Thoracic aorta (tissue), 2 donors: ENCODE results near the gene CFAP99. TPM values are rescaled to one million over a fixed set of nuclear protein-coding genes. Genes with fewer than 3 reads are reported as not detected.

ENCODE experiments used
- ATAC-seq: fragments of 150-250 bp; one replicate; pipeline ENCODE4 v1.8.0; 2017; ENCODE audit warnings: low read depth; ENCODE audit not compliant: insufficient number of reproducible peaks, low FRiP score
- DNase-seq: peaks from one replicate; pipeline ENCODE4 v3.0.0-alpha.2; 2020; ENCODE audit warnings: low spot score
- H3K27ac ChIP-seq, 2 donors: fragments of 200-600 bp; sonication (generic); 1 replicate in 1 of 2; 2 replicates in 1 of 2; pipeline ENCODE4 v1.5.1; 2016; ENCODE audit warnings: mild to moderate bottlenecking in 2 of 2, moderate library complexity in 2 of 2
- H3K27me3 ChIP-seq: fragments of 200-600 bp; sonication (generic); replicated peaks from 2 replicates; pipeline ENCODE4 v1.6.0; 2016; ENCODE audit warnings: mild to moderate bottlenecking; ENCODE audit not compliant: insufficient read depth
- H3K36me3 ChIP-seq: fragments of 200-600 bp; sonication (generic); one replicate; pipeline ENCODE4 v1.5.1; 2016
- H3K4me1 ChIP-seq, 2 donors: fragments of 200-600 bp; sonication (generic); 1 replicate in 1 of 2; 2 replicates in 1 of 2; pipeline versions ENCODE4 v1.5.1 to v1.6.0; 2016; ENCODE audit warnings: low read depth in 2 of 2, mild to moderate bottlenecking in 1 of 2; ENCODE audit not compliant: control insufficient read depth in 1 of 2
- H3K4me3 ChIP-seq: fragments of 200-600 bp; sonication (generic); 2 replicates; pipeline ENCODE4 v1.5.1; 2016; ENCODE audit warnings: mild to moderate bottlenecking
- H3K9me3 ChIP-seq: fragments of 200-600 bp; sonication (generic); 2 replicates; pipeline ENCODE4 v1.5.1; 2016
- total RNA-seq, 2 donors: library from RNA; depleted of rRNA; stranded (reverse); fragments of >200 nt; gene quantifications; one replicate each; pipeline versions ENCODE4 v1.1.0 to v1.2.3, GENCODE V29; 2016
- TF ChIP-seq, protein P1 (sequence below): fragments of 200-600 bp; sonication (generic); IDR thresholded peaks from one replicate; pipeline ENCODE4 v1.5.1; 2019; ENCODE audit warnings: antibody characterized with exemption

Gene CFAP99
- total RNA-seq, 2 donors from 2014 or later: not detected

DNA sequence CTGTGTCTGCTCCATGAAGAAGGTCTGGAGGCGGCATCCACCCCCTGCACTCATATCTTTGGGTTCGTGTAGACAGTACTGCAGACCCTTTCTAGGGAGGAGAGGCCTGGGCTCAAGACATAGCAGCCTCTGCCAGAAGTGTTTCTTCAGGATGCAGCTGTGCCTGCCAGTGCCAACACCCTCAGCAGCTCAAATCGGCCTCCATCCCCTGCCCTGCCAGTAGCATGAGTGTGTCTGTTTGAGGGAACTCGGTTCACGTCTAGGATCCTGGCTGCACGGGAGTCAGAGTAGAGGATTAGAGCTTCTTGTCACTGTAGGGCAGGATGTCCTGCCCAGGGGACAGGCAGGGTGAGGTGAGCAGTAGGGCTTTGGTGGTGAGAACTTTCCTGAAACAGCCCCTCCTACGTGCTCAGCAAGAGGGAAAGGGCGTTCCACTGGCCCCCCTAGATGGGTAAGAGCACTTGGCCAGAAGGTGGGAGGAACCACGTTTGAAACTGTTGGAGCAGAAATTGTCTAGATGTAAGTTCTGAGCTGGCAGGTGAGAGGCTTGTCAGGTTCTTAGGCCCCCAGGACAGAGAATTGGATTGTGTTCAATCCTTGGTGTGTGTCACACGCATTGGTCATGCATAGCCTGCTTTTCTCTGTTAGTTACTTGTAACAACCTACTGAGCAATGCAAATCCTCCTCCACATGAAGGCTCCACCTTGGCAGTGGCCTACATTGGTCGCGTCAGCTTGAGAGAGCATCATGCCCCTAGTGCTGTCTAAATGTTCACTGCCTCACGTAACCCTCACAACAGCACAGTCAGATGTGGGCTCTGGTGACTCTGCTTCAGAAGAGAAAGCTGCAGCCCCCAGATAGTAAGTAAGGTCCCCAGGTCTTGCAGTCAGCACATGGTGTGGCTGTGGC, 91.8 kb downstream of the CFAP99 start:
- Histone ChIP-seq H3K27ac (no peak overlapping the region), H3K27me3 (no peaks in the 10 kb centered on the region), H3K4me3 (no peak overlapping the region), H3K9me3 (no peaks in the 10 kb centered on the region), H3K4me1 (peaks cover 0 to 4% of the 10 kb centered on the region in 2 donors), H3K36me3 (peaks cover 49% of the 10 kb centered on the region)
- ATAC-seq (no peak), DNase-seq (no peak)
- TF ChIP-seq, protein P1, sequence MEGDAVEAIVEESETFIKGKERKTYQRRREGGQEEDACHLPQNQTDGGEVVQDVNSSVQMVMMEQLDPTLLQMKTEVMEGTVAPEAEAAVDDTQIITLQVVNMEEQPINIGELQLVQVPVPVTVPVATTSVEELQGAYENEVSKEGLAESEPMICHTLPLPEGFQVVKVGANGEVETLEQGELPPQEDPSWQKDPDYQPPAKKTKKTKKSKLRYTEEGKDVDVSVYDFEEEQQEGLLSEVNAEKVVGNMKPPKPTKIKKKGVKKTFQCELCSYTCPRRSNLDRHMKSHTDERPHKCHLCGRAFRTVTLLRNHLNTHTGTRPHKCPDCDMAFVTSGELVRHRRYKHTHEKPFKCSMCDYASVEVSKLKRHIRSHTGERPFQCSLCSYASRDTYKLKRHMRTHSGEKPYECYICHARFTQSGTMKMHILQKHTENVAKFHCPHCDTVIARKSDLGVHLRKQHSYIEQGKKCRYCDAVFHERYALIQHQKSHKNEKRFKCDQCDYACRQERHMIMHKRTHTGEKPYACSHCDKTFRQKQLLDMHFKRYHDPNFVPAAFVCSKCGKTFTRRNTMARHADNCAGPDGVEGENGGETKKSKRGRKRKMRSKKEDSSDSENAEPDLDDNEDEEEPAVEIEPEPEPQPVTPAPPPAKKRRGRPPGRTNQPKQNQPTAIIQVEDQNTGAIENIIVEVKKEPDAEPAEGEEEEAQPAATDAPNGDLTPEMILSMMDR: no peak

DNA sequence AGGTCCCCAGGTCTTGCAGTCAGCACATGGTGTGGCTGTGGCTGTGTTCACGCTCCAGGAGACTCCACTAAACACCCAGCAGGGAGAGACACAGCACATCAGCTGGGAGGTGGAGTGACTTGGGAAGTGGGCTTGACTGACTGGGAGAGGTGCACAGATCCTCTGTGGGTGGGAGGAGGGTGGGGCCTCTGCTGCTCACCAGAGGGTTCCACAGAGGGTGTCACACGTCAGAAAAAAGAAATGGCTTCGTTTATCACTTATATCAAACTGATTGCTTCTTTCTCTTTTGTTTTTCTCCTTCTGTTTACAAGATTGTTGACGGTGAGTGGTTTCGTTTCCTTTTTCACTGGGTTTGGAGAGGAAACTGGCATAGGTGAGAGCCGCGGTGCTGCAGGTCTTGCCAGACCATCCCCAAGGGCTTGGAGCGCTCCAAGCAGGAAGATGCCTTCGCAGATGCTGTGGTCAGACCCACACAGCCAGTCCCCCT, 92.9 kb downstream of the CFAP99 start:
- Histone ChIP-seq H3K27ac (no peak overlapping the region), H3K36me3 (peaks cover 49% of the 10 kb centered on the region)

More for the DNA sequence above, 92.9 kb downstream of the CFAP99 start:
- Histone ChIP-seq H3K4me1 (peaks cover 6 to 15% of the 10 kb centered on the region in 2 donors), H3K9me3 (no peaks in the 10 kb centered on the region), H3K4me3 (no peak overlapping the region), H3K27me3 (no peaks in the 10 kb centered on the region)
- ATAC-seq (no peak), DNase-seq (no peak)
- TF ChIP-seq, protein P1: no peak

Other genes starting within 250 kb of the CFAP99 start
- 10 to 100 TPM in 1 of 2 donors, 1 to 10 TPM in 1; 6.5 to 12.9 TPM for gene HAUS3, start 176.8 kb upstream of the CFAP99 start, total RNA-seq
- 1 to 10 TPM; 3.2 to 3.5 TPM for gene POLN, start 176.8 kb upstream of the CFAP99 start, total RNA-seq
- 100 to 1,000 TPM in 1 of 2 donors, 10 to 100 TPM in 1; 93.1 to 105 TPM for gene MXD4, start 156.8 kb upstream of the CFAP99 start, total RNA-seq
- 10 to 100 TPM; 11.5 to 20.2 TPM for gene ZFYVE28, start 310 bp upstream of the CFAP99 start, total RNA-seq
- 10 to 100 TPM; 29.8 to 83.1 TPM for gene RNF4, start 50.2 kb downstream of the CFAP99 start, total RNA-seq
- gene FAM193A, start 117.7 kb downstream of the CFAP99 start, total RNA-seq: 10 to 100 TPM; 22.3 to 42.9 TPM